HG03159 (cell line): ENCODE measurements around the gene HAUS7.

Source experiments
- ATAC-seq: cut with Tn5 transposase; IDR thresholded peaks from one replicate; pipeline ENCODE4 v1.9.1; 2021; ENCODE audit warnings: mild to moderate bottlenecking, moderate library complexity; ENCODE audit not compliant: unreplicated experiment

The HAUS7 gene

DNA sequence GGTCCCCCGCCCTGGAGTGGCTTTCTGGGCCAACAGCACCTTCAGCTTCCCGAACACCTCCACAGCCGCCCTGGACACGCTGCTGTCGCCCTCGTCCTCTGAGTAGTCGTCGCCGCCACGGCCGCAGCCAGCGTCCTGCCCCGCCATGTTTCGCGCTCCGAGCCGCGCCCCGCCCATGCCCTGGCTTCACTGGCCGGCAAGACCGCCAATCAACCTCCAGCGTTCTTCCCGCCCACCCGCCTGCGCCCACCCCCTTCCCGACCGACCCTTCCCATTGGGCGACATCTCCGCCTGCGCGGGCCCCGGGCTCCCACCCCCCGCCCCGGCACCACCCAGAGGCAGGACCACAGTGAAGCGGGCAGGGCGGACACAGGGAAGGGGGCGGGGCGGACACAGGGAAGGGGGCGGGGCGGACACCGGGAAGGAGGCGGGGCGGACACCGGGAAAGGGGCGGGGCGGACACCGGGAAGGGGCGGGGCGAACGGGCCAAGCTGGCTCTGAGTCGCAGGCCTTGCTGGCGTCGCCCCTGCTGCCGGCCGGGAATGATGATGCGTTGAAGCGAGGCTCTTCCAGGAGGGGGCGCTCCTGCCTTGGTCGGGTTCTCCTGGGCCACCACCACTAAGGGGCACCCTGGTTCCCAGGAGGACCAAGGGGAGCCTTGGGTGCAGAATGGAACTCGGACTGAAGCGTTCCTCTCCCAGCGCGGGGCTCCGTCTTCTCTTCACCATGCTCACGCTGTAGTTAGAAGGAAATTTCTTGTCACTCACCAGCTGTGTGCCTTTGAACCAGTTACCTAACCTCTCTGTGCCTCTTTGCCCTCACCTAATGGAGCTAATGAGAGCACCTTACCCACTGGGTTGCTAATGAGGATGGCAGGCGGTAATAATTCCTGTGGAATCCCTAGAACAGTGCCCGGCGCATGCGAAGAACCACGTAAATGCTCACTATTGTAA lies at the start of gene HAUS7:
TSS of gene HAUS7 (minus strand) at position 166 of the 953 bp plus-strand sequence. CDS start at position 147, 19 bp downstream.
- peak; percentile 77 for ATAC-seq

DNA sequence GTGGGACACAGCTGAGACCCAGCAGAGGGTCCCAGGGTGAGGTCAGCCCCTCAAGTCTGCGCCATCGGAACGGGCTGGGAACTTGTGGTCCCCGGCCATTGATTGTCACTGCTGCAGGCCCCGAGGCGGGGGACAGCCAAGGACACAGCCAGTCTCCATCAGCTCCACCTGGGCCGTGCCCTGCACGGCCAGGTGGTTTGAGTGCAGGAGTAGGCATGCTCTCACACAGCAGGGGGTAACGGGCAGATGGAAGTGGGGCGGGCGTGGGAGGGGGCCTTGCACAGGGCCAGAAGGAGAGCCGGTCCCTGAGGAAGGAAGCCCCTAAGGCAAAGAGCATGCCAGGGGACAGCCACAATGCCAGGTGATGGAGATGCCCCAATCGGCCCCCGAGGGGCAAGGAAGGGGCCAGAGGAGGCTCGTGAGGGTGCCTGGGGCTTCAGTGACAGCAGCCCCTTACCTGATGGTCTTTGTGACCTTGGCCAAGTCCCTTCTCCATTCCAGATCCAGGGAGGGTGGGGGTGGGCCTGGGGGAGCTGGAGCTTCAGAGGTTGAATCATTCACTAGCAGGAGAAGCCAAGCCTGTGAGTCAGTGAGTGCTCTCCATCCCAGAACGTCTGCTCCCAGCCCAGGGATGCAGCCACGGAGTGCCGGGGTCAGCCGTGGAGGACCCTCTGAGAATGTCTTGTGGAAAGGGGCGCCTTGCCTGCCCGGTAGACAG lies 49.4 kb upstream of the HAUS7 start:
- no peak for ATAC-seq

DNA sequence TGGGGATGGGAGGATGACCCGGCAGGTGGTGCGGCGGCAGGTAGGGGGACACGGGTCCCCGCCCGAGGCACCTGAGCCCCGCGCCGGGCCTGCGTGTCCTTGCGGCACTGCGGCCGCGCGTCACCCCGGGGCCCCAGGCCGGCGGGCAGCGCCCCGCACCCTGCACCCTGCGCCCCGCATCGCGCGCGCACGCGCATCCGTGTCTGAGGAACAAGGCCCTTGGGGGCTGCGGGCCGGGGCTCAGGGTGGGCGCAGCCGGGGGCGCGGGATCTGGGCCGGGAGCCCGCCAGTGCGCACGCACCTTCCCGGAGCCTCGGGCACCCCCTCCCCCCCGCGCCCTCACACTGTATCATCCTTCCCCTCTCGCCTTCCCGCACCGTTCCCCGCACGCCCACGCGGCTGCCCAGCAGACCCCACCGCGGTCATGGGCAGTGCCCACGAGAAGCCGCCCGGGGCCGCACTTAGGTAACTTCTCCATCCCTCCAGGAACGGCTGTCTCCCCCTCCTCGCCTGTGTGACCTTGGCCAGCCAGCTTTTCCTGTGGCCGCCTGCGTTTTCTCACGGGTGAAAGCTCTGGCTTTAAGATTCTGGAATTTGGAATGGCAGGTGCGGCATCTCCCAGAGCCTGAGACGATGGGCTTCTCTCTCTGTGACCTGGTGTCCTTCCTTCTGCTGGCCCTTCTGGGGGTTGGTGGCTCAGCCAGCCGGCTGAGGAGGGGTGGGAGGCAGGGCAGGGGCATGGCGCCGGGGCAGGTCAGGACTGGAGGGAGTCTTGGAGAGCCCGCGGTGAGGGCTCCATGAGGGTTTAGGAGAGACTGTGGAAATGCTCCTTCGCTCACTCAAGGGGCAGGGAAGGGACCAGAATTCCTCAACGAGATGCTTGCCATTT lies 47.8 kb upstream of the HAUS7 start:
- ATAC-seq = no peak

DNA sequence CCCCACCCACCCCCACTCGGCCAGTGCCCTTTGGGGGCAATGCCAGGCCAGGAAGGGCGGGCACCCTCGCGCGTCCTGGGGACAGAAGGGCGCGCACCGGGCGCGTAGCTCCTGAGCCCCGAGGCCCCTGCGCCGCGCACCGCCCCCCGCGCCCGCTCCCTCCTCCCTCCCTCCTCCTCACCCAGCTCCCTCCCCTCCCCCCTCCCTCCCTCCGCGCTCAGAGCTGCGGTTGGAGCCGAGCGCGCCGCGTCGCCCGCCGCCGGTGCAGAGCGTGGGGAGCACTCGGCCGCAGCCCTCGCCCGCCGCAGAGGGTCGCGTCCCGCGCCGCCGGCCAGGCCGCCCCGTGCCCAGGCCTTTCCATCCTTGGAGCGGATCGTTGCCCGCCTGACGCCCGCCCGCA lies 47.0 kb upstream of the HAUS7 start, which contains the start of gene ATP2B3:
TSS of gene ATP2B3 (plus strand) at position 220 of the 400 bp plus-strand sequence. CDS start 18,606 bp downstream, outside the sequence.
- no peak for ATAC-seq

DNA sequence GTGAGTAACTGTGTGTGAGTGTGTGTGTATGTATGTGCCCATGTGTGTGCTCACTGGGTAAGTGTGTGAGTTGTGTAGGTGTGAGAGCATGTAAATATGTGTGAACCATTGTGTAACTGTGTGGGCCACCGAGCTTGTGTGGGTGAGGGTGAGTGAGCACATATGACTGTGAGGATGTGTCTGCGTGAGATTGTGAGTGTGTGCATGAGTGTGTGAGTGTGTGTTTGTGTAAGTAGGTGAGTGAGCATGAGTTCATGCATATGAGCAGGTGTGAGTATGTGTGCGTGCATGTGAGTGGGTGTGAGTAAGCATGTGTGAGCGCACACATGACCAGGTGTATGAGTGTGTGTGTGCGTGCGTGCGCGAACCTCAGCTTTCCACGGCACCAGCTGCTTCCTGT lies 45.7 kb upstream of the HAUS7 start:
- ATAC-seq = no peak

DNA sequence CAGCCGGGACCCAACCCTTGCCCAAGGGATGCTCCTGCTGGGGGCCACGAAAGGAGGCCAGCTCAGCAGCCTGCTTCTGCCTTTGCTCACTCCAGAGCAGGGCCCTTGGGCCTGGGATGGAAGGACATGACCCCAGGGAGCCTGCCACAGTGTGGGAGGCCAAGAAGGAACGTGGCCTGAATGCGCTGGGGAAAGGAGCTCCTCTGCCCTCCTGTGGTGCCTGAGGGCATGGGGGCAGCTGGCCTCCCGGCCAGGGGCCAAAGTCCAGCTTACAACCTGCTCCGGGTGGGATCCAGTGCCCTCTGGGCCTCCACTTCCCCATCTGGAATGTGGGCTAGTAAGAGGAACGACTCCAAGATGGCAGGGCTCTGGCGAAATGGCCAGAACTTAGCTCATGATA lies 45.1 kb upstream of the HAUS7 start:
- ATAC-seq = no peak

DNA sequence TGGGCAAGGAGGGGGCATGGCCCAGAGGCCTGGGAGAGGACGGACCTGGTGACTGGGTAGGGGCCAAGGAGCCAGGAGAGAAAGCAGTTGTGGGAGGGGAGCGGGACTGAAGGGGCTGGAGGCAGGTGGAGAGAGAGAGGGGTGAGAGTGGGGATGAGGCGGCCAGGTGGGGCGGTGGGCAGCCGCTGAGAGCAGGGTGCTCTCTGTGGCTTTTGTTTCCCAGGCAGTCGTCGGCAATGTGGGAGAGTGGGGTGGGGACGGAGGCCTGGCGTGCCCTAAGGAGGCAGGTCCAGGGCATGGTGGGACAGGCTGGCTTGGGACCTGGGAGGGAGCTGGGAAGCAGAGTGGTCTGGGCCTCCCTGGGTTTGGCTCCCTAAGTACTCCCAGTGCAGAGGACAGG lies 43.9 kb upstream of the HAUS7 start:
- no peak for ATAC-seq

DNA sequence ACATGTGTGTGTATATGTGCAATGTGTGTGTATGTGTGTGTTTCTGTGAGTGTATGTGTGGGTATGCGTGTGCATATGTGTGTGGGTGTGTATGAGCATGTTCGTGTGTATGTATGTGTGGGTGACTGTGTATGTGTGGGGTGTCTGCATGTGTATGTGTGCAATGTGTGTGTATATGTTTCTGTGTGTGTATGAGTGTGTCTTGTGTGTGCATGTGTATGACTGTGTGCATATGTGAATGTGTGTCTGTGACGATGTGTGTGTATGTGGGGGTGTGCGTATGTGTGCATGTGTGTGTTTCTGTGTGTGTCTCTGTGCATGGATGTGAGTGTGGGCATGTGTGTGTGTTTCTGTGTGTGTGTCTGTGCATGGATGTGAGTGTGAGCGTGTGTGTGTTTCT lies 42.9 kb upstream of the HAUS7 start:
- no peak for ATAC-seq

DNA sequence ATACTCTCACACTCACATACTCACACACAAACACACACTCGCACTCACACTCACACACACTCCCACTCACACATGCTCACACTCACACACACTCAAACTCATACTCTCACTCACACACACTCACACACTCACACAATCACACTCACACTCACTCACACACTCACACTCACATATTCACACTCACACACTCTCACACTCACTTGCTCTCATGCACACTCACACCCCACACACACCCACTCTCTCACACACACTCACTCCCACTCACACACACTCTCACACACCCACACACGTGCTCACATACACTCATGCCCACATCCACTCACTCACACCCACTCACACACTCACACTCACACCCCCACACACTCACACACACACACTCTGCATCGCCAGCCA lies 42.1 kb upstream of the HAUS7 start:
- no peak for ATAC-seq

DNA sequence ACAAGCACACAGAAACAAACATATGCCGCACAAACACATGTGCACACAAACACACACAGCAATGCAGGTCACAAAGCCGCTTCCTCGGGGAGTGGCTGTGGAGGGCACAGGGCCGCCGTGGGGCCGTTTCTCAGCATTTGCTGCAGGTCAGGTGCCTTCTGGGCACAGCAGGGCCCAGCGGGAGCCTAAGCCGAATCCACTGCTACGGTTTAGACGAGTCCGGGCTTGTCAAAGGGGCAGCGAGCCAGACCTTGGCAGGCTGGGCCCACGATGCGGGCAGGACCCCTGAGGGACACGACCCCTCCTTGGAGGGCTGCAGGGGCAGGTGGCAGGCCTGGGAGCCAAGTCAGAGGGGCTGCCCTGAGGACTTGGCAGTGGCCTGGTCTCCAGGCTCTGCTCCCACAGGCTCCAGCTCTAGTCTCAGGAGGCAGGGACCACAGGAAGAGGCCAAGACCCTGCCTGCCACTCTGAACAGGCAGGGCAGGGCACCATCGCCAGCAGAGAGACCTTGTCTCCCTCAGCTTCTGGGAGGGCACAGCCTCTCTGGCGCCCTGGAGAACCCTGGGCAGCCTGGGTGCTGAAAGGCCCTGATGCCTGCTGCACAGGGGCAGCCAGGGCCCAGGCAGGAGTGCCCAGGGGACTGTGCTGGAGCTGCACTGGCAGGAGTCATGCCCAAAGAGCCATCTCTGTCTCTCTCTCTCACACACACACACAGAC lies 41.6 kb upstream of the HAUS7 start:
- no peak for ATAC-seq

DNA sequence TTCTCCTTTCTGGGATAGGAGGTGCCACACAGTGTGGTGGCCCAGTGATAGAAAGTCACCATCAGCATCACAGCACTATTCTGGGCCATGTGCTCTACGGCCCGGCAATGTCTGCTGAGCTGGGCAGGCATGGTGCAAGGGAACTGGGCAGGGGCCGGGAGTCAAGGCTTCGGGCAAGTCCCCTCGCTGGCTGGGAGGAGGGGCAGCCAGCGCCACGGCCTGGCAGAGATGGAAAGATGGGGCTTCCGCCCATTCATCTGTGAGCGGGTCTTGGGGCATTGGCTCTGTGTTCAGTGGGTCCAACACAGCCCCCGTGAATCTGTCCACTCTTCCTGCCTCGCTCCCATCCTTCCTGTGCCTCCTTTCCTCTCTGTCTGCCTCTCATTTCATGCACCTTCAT lies 40.0 kb upstream of the HAUS7 start:
- ATAC-seq = no peak

DNA sequence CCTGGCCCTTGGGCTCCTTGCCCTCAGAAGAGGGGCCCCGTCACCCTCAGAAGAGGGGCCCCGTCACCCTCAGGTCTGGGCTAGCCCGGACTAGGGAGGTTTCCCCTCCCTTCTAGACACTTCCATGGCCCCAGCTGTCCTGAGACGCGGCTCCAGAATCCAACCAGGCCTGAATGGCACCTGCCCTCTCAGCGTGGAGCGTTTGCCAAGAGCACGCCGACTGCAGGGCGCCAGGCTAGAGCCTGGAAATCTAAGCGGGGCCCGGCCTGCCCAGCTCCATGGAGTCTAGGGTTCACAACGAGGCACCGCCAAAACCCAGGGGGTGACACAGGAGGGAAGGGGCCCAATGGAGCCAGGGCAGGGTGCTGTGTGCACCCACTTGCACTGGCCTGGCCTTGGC lies 39.2 kb upstream of the HAUS7 start:
- no peak for ATAC-seq

DNA sequence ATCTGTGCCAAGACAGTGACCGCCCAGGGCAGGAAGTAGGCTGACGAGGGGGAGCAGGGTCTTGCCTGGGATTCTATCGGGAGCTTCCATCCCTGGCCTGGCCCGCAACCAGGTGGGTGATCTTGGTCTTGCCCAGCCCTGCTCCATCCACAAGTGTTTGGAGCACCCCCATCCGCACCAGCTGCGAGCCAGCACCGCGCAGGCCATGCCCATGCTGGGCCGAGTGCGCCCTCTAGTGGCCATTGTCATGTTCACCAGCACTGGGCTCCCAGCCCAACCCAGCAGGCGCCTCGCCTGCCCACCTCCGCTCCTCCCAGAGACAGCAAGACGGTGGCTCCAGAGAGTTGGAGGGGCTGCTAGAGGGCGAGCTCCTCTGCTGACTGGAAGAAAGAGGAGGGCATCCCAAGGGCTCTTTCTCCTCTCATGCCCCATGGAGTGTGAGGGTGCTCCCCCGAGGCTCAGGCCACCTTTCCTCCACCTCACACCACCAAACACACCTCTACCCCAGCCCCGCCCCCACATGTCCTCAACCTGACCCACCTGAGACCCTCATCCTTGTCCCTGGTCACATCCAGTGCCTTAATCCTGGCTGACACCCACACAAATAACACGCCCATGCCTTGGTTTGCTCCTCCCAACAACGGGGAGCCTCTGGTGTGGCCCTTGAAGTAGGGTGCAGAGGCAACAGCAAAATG lies 37.3 kb upstream of the HAUS7 start:
- peak; percentile 91 for ATAC-seq

DNA sequence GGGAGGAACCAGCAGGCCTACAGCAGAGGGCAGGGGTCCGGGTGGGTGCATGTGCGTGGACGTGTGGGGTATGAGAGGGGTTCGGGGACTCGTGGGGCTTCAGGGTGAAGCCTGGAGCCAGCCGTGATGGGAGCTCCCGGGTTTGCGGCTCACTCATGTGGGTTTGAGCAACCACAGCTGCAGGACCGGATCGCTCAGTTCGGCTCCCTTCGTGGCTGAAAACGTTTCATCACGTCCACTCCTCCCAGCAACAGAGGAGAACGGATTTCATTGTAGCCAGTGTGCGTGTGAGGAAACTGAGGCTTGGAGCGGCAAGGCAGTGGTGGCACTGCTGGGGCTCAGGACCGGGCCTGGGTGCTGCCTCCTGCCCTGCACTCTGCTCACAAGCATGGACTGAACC lies 35.0 kb upstream of the HAUS7 start:
- ATAC-seq = no peak

DNA sequence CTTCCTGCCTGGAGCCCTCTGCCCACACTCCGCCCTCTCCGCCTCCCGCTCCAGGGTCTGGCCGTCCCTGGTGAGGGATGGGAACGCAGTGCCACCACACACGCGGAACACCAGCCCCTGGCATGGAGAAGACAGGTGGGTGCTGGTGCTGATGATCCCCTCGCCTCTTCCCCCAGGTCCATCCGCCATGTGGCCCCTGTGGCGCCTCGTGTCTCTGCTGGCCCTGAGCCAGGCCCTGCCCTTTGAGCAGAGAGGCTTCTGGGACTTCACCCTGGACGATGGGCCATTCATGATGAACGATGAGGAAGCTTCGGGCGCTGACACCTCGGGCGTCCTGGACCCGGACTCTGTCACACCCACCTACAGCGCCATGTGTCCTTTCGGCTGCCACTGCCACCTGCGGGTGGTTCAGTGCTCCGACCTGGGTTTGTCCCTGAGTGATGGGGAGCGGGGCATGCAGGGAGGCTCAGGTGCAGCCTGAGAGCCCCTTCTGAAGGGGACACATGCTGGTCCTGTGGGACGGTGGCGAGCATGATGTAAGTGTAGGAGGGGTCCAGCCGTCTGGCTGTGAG lies 34.2 kb upstream of the HAUS7 start:
- ATAC-seq = no peak

DNA sequence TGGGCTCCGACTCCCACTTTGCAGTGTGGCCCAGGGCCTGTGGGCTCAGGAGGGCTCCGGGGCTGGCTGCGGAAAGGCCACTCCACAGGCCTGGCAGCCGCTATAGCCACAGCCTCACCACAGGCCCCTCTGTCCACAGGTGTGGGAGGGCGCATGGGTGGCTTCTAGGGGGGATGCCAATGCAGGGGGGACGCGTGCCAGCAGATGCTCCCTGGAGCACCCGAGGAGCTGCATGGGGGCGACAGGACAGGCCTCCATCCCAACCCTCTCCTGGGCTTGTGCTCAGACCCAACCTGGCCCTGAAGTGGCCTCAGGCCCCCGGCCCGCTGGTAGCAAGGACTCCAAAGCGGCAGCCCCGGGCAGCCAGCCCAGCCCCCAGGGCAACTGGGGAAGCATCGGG lies 32.4 kb upstream of the HAUS7 start:
- no peak for ATAC-seq

DNA sequence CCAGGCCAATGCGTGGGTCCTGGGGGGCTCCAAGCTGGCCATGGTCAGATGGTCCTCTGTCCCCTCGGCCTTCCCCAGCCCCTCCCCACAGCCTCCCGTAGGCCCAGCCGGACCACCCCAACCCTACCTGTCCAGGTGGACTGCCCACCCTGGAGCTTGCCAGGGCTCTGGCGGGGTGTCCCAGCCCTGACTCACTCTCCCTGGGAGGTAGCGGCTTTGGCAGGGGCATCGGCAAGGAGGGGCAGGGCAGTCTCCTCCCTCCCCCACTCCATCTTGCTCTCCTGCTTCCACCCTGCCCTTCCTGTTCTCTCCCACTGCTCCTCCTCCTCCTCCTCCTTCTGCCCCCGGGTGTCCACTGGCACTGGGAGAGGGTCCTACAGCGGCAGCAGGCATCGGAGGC lies 31.8 kb upstream of the HAUS7 start:
- ATAC-seq = no peak

DNA sequence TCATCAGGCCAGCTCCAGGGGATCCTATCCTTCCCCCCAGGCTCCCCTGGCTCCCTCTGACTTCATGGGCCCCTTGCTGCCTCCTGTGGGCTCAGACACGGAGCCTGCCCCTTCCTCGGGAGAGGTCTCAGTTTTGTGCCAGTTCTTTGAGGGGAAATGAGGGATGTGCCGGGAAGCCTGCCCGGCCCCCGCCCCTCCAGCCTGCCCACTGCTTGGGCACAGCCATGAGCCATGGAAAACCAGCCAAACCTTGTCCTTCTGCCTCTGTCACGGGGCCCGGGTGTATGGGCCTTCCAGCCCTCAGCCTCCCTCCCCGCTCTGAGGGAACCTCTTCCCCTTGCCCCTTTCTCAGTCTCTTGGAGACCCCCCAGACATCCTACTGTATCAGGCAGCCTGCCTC lies 31.2 kb upstream of the HAUS7 start:
- no peak for ATAC-seq

DNA sequence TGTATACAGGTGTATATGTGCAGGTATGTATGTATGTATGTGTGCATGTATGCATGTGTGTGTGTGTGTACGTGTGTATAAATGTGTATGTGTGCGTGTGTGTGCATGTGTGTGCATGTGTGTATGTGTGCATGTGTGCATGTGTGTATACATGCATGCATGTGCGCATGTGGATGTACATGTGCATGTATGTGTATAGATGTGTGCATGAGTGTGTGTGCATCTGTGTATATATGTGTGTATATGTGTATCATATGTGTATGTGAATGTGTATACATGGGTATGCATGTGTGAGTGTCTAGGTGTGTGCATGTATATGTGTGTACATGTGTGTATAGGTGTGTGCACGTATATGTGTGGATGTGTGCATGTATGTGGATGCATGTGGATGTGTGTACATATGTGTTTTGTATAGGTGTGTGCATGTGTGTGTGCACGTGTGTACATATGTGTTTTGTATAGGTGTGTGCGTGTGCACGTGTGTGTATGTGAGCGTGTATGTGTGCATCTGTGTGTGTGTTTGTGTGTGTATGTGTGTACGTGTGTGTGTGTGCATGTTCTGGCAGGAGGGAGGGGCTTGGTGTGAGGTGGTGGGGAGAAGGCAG lies 30.4 kb upstream of the HAUS7 start:
- ATAC-seq = no peak
